Mucosa of rectum (tissue), 2 donors: ENCODE measurements around the gene SNRPA1.

ENCODE experiments used
- H3K27ac ChIP-seq, 2 donors: one replicate each; pipeline ENCODE4 v1.7.0; 2013; ENCODE audit warnings: inconsistent platforms in 2 of 2, low read depth in 2 of 2, low read length in 2 of 2
- H3K27me3 ChIP-seq, 2 donors: one replicate each; pipeline ENCODE4 v1.7.0; 2013; ENCODE audit warnings: low read length in 2 of 2; ENCODE audit not compliant: control insufficient read depth in 2 of 2, insufficient read depth in 2 of 2
- H3K36me3 ChIP-seq, 2 donors: one replicate each; pipeline ENCODE4 v1.7.0; 2013; ENCODE audit warnings: low read length in 2 of 2; ENCODE audit not compliant: control insufficient read depth in 2 of 2, insufficient read depth in 2 of 2
- H3K4me1 ChIP-seq, 2 donors: one replicate each; pipeline ENCODE4 v1.7.0; 2013; ENCODE audit warnings: low read length in 2 of 2, mild to moderate bottlenecking in 1 of 2; ENCODE audit not compliant: control insufficient read depth in 2 of 2, insufficient read depth in 2 of 2
- H3K4me3 ChIP-seq, 2 donors: one replicate each; pipeline ENCODE4 v1.7.0; 2013; ENCODE audit warnings: low read length in 2 of 2
- H3K9ac ChIP-seq, 2 donors: one replicate each; pipeline ENCODE4 v1.7.0; 2013; ENCODE audit warnings: low read length in 2 of 2, low read depth in 1 of 2, mild to moderate bottlenecking in 1 of 2
- H3K9me3 ChIP-seq, 2 donors: one replicate each; pipeline ENCODE4 v1.7.0; 2013; ENCODE audit warnings: low read length in 2 of 2; ENCODE audit not compliant: control insufficient read depth in 2 of 2
- donor health status: healthy.
- donor health status: Normal muscosa, but diverticular disease.

The SNRPA1 gene

GRCh38 chr15:101276501-101277037, 18.5 kb downstream of the SNRPA1 start:
- peak overlapping the region; percentile 95 to 97 for H3K27ac ChIP-seq
- no peaks in the 10 kb centered on the region for H3K9me3 ChIP-seq
- H3K36me3 ChIP-seq, result peaks cover 47 to 52% of the 10 kb centered on the region in 2 donors
- peak overlapping the region; percentile 89 to 98 for H3K9ac ChIP-seq
- peak overlapping the region; percentile 77 to 98 for H3K4me3 ChIP-seq
- H3K27me3 ChIP-seq, result no peaks in the 10 kb centered on the region
- peaks cover 22 to 29% of the 10 kb centered on the region in 2 donors for H3K4me1 ChIP-seq

- Histone ChIP-seq H3K4me1 (peaks cover 18 to 22% of the 10 kb centered on the region in 2 donors), H3K27ac (peak overlapping the region in 1 of 2 donors; percentile 95), H3K9me3 (no peaks in the 10 kb centered on the region), H3K27me3 (no peaks in the 10 kb centered on the region), H3K9ac (no peak overlapping the region), H3K36me3 (peaks cover 54 to 55% of the 10 kb centered on the region in 2 donors), H3K4me3 (no peak overlapping the region)
Measured at GRCh38 chr15:101275018-101275417, 20.0 kb downstream of the SNRPA1 start.

GRCh38 chr15:101273534-101273933, 21.5 kb downstream of the SNRPA1 start:
- peaks cover 54 to 60% of the 10 kb centered on the region in 2 donors for H3K36me3 ChIP-seq

GRCh38 chr15:101272584-101272983, 22.5 kb downstream of the SNRPA1 start:
- Histone ChIP-seq H3K27ac (no peak overlapping the region), H3K4me3 (no peak overlapping the region), H3K4me1 (peaks cover 2 to 6% of the 10 kb centered on the region in 2 donors), H3K27me3 (no peaks in the 10 kb centered on the region), H3K9me3 (no peaks in the 10 kb centered on the region), H3K9ac (no peak overlapping the region), H3K36me3 (peaks cover 54 to 60% of the 10 kb centered on the region in 2 donors)

More at GRCh38 chr15:101273534-101273933, 21.5 kb downstream of the SNRPA1 start:
- no peak overlapping the region for H3K9ac ChIP-seq
- peaks cover 10 to 14% of the 10 kb centered on the region in 2 donors for H3K4me1 ChIP-seq
- no peaks in the 10 kb centered on the region for H3K9me3 ChIP-seq
- no peak overlapping the region for H3K27ac ChIP-seq
- no peaks in the 10 kb centered on the region for H3K27me3 ChIP-seq
- H3K4me3 ChIP-seq, result no peak overlapping the region

GRCh38 chr15:101269479-101270223, 25.4 kb downstream of the SNRPA1 start:
- H3K36me3 ChIP-seq, result peaks cover 45 to 53% of the 10 kb centered on the region in 2 donors

GRCh38 chr15:101267320-101268104, 27.5 kb downstream of the SNRPA1 start:
- H3K27ac ChIP-seq, result peak overlapping the region; percentile 20 to 43
- no peaks in the 10 kb centered on the region for H3K27me3 ChIP-seq
- peaks cover 26 to 31% of the 10 kb centered on the region in 2 donors for H3K36me3 ChIP-seq
- H3K9ac ChIP-seq, result no peak overlapping the region
- peaks cover 0 to 4% of the 10 kb centered on the region in 2 donors for H3K4me1 ChIP-seq
- H3K4me3 ChIP-seq, result no peak overlapping the region
- no peaks in the 10 kb centered on the region for H3K9me3 ChIP-seq

More at GRCh38 chr15:101269479-101270223, 25.4 kb downstream of the SNRPA1 start:
- H3K4me1 ChIP-seq, result peaks cover 0 to 4% of the 10 kb centered on the region in 2 donors
- H3K27ac ChIP-seq, result no peak overlapping the region
- no peaks in the 10 kb centered on the region for H3K27me3 ChIP-seq
- H3K9me3 ChIP-seq, result no peaks in the 10 kb centered on the region
- H3K4me3 ChIP-seq, result no peak overlapping the region
- no peak overlapping the region for H3K9ac ChIP-seq

- no peaks in the 10 kb centered on the region for H3K9me3 ChIP-seq
- no peak overlapping the region for H3K9ac ChIP-seq
- no peak overlapping the region for H3K4me3 ChIP-seq
- H3K27ac ChIP-seq, result peak overlapping the region; percentile 20 to 43
- peaks cover 19 to 25% of the 10 kb centered on the region in 2 donors for H3K36me3 ChIP-seq
- peaks cover 0 to 4% of the 10 kb centered on the region in 2 donors for H3K4me1 ChIP-seq
- no peaks in the 10 kb centered on the region for H3K27me3 ChIP-seq
Measured at GRCh38 chr15:101266787-101267186, 28.3 kb downstream of the SNRPA1 start.

- no peak overlapping the region for H3K9ac ChIP-seq
- H3K36me3 ChIP-seq, result peaks cover 12 to 17% of the 10 kb centered on the region in 2 donors
- no peaks in the 10 kb centered on the region for H3K27me3 ChIP-seq
- H3K4me1 ChIP-seq, result peaks cover 0 to 4% of the 10 kb centered on the region in 2 donors
- H3K4me3 ChIP-seq, result no peak overlapping the region
- H3K27ac ChIP-seq, result peak overlapping the region in 1 of 2 donors; percentile 11
- no peaks in the 10 kb centered on the region for H3K9me3 ChIP-seq
Measured at GRCh38 chr15:101266034-101266433, 29.0 kb downstream of the SNRPA1 start.

GRCh38 chr15:101264911-101265641, 30.0 kb downstream of the SNRPA1 start:
- H3K4me3 ChIP-seq, result no peak overlapping the region
- H3K9ac ChIP-seq, result no peak overlapping the region
- peaks cover 4 to 9% of the 10 kb centered on the region in 2 donors for H3K36me3 ChIP-seq
- H3K4me1 ChIP-seq, result peaks cover 0 to 4% of the 10 kb centered on the region in 2 donors
- no peaks in the 10 kb centered on the region for H3K9me3 ChIP-seq
- peak overlapping the region in 1 of 2 donors; percentile 23 for H3K27ac ChIP-seq
- H3K27me3 ChIP-seq, result no peaks in the 10 kb centered on the region
